Vagina (tissue), 2 donors: ENCODE measurements around the gene TRPC4. TPM values are rescaled to one million over a fixed set of nuclear protein-coding genes. Genes with fewer than 3 reads are reported as not detected.
"Not testable (repeated sequence)": the region's sequence is repeated elsewhere in the genome, so short reads cannot be mapped to it uniquely, and the experiment has no call there.

ENCODE experiments used
- DNase-seq, 2 donors: peaks; one replicate each; pipeline ENCODE4 v3.0.0-alpha.2; 2017; ENCODE audit errors: extremely low spot score in 2 of 2
- H3K27ac ChIP-seq: fragments of 200-600 bp; sonication (generic); one replicate; pipeline ENCODE4 v1.5.1; 2019
- H3K27me3 ChIP-seq: fragments of 200-600 bp; sonication (generic); one replicate; pipeline ENCODE4 v1.5.1; 2019
- H3K36me3 ChIP-seq, 2 donors: fragments of 200-600 bp; sonication (generic); one replicate each; pipeline ENCODE4 v1.5.1; 2017 to 2019
- H3K4me1 ChIP-seq: fragments of 200-600 bp; sonication (generic); one replicate; pipeline ENCODE4 v1.5.1; 2019
- H3K4me3 ChIP-seq, 2 donors: fragments of 200-600 bp; sonication (generic); 1 replicate in 1 of 2; 2 replicates in 1 of 2; pipeline ENCODE4 v1.5.1; 2016 to 2019
- H3K9me3 ChIP-seq: fragments of 200-600 bp; sonication (generic); one replicate; pipeline ENCODE4 v1.5.1; 2019
- CTCF ChIP-seq, 3 experiments: fragments of 450-650 bp in 2 of 3; fragments of 200-600 bp in 1 of 3; sonication (generic) in 1 of 3; IDR thresholded peaks; one replicate each; pipeline ENCODE4 v1.5.1; 2017 to 2019; ENCODE audit warnings: antibody characterized with exemption in 3 of 3, mild to moderate bottlenecking in 2 of 3, moderate library complexity in 2 of 3
- POLR2A ChIP-seq, 2 donors: fragments of 450-650 bp; IDR thresholded peaks; one replicate each; pipeline ENCODE4 v1.6.1; 2017; ENCODE audit warnings: antibody characterized with exemption in 2 of 2, mild to moderate bottlenecking in 2 of 2, moderate library complexity in 2 of 2
- POLR2AphosphoS5 ChIP-seq, 2 donors: sonication (generic); formaldehyde crosslinking; IDR thresholded peaks; one replicate each; pipeline ENCODE4 v1.9.0; 2017; ENCODE audit warnings: antibody characterized with exemption in 2 of 2, mild to moderate bottlenecking in 2 of 2, low read depth in 1 of 2; ENCODE audit not compliant: insufficient read depth in 1 of 2
- intact Hi-C: fragments of 100-400 bp; cut with DNase I; formaldehyde crosslinking; loops from one replicate; pipeline ENCODE4 v1.15.1; 2023
- total RNA-seq: library from RNA; depleted of rRNA; stranded (reverse); fragments of >200 nt; gene quantifications from one replicate; pipeline ENCODE4 v1.2.3, GENCODE V29; 2016

The TRPC4 gene
- total RNA-seq, 1 donor from 2014 or later: 8.3 TPM

DNA sequence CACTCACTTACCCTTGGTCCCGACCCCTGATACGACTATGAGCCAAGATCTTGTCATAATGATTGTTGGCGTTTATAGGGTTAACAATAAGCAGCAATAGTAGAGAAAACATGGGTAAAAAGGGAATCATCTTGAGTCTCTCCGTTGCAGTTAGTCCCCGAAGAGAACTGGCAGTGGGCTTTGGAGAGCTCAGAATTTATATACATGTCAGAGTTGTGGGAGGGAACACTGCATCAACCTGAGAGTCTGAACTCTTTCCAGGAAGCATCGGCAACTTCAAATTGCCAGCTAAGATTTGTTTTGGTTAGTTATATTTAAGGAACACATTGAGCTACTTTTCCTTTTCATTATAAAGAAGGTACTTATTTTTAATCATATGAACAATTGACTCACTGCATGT is 271.0 kb downstream of the TRPC4 start, which contains the start of gene POSTN:
TSS of gene POSTN (minus strand) at position 172 of the 400 bp plus-strand sequence. CDS start at position 130, 42 bp downstream.
- H3K27ac ChIP-seq: no peak within 1 kb of the TSS

GRCh38 chr13:37597477-37598025 is 272.0 kb downstream of the TRPC4 start:
- Histone ChIP-seq H3K4me3 (no peak overlapping the region), H3K27ac (no peak overlapping the region), H3K27me3 (no peaks in the 10 kb centered on the region), H3K9me3 (no peaks in the 10 kb centered on the region), H3K36me3 (no peaks in the 10 kb centered on the region), H3K4me1 (no peaks in the 10 kb centered on the region)
- intact Hi-C loops: no loop called here
- DNase-seq: no peak
- no peak for TF ChIP-seq POLR2A (IDR thresholded peaks at IDR 0.05)
- TF ChIP-seq POLR2AphosphoS5 (IDR thresholded peaks at IDR 0.05; ENCODE audit: insufficient read depth in 1 of 2, low read depth in 1 of 2): no peak
- no peak for TF ChIP-seq CTCF (IDR thresholded peaks at IDR 0.05)

More for the DNA sequence above, 271.0 kb downstream of the TRPC4 start, which contains the start of gene POSTN:
- intact Hi-C loops: no loop called here
- no peaks in the 10 kb centered on the region for H3K9me3 ChIP-seq
- no peak within 1 kb of the TSS for H3K4me3 ChIP-seq
- H3K27me3 ChIP-seq: no peaks in the 10 kb centered on the region
- no peak for DNase-seq
- no peaks in the 10 kb centered on the region for H3K4me1 ChIP-seq
- TF ChIP-seq POLR2A (IDR thresholded peaks at IDR 0.05) (no peak), POLR2AphosphoS5 (IDR thresholded peaks at IDR 0.05; ENCODE audit: insufficient read depth in 1 of 2, low read depth in 1 of 2) (no peak), CTCF (IDR thresholded peaks at IDR 0.05) (no peak)
- no peaks in the 10 kb centered on the region for H3K36me3 ChIP-seq

DNA sequence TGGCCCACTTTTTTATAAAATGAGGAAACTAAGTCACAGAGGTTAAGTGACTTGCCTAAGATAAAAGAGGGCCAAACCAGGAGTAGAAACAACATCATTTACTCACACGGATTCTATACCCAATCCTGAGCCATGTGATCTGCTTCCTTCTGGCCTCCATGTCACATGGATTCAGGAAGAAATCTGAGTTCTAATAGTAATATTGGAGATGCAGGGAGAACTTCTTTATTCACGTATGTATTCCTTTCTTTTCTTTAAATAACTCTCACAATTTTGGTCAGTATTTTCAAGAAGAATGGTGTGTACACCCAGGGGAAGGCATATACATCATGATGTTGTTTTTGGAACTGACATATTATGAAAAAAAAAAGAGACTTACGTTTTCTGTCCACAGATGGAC is 272.8 kb downstream of the TRPC4 start:
- H3K36me3 ChIP-seq: no peaks in the 10 kb centered on the region
- H3K9me3 ChIP-seq: no peaks in the 10 kb centered on the region
- H3K4me1 ChIP-seq: no peaks in the 10 kb centered on the region
- no peak overlapping the region for H3K27ac ChIP-seq
- no peak for DNase-seq
- TF ChIP-seq POLR2AphosphoS5 (IDR thresholded peaks at IDR 0.05; ENCODE audit: insufficient read depth in 1 of 2, low read depth in 1 of 2): no peak
- TF ChIP-seq POLR2A (IDR thresholded peaks at IDR 0.05): no peak
- TF ChIP-seq CTCF (IDR thresholded peaks at IDR 0.05): no peak
- H3K4me3 ChIP-seq: no peak overlapping the region
- intact Hi-C loops: no loop called here
- H3K27me3 ChIP-seq: no peaks in the 10 kb centered on the region

DNA sequence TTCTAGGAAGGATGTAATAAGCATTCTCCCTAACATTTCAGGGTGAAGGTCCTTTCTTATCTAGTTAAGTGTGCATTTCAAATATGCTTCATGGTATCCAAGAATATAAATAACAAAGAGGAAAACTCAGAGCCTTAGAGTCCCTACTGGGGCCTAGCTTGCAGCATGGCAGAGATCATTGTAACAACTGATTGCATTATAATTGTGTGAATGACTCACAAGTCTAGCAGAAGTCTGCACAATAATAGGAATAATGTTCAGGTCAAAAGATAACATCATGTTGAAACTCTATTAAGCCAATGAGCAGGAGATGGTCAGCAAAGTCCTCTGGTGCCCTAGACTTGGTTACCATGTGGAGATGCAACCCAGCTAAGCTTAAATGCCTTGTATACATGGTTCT is 274.4 kb downstream of the TRPC4 start:
- DNase-seq: no peak
- H3K4me3 ChIP-seq: no peak overlapping the region
- no peak overlapping the region for H3K27ac ChIP-seq
- no peak for TF ChIP-seq CTCF (IDR thresholded peaks at IDR 0.05)
- no peak for TF ChIP-seq POLR2A (IDR thresholded peaks at IDR 0.05)
- H3K36me3 ChIP-seq: no peaks in the 10 kb centered on the region
- H3K4me1 ChIP-seq: no peaks in the 10 kb centered on the region
- H3K9me3 ChIP-seq: no peaks in the 10 kb centered on the region
- intact Hi-C loops: no loop called here
- H3K27me3 ChIP-seq: no peaks in the 10 kb centered on the region

DNA sequence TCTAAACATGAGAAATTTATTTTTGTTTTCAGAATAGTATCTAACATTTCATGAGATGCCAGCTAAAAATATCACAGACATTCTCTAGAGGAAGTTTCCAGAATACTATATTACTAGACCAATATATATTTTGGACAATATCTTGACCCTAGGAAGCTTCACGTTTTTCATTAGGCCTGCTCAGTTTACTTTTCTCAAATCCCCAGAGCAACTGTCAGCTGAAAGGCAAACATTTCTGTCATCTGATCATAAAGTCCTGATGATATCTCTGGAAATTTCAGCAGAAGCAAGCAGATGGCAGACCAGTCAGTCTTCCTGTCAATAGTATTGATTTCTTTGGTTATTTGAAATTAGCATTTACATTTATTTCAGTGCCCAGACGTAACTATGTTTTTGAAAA is 275.0 kb downstream of the TRPC4 start:
- no peak overlapping the region for H3K4me3 ChIP-seq
- no peaks in the 10 kb centered on the region for H3K27me3 ChIP-seq
- no peaks in the 10 kb centered on the region for H3K36me3 ChIP-seq
- DNase-seq: no peak
- intact Hi-C loops: no loop called here
- H3K27ac ChIP-seq: no peak overlapping the region
- TF ChIP-seq CTCF (IDR thresholded peaks at IDR 0.05): no peak
- no peak for TF ChIP-seq POLR2A (IDR thresholded peaks at IDR 0.05)
- H3K9me3 ChIP-seq: no peaks in the 10 kb centered on the region
- H3K4me1 ChIP-seq: no peaks in the 10 kb centered on the region

DNA sequence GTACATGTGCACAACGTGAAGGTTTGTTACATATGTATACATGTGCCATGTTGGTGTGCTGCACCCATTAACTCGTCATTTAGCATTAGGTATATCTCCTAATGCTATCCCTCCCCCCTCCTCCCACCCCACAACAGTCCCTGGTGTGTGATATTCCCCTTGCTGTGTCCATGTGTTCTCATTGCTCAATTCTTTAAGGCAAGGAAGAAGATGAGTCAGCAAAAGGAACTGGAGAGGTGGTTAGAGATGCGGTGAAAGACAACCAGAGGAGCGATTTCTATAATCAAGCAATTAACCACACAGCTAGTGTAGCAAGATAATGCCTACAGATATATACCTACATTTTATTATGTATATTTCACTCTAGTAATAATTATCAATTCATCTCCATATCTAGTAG is 280.2 kb downstream of the TRPC4 start:
- H3K27me3 ChIP-seq, H3K4me3 ChIP-seq, H3K36me3 ChIP-seq, H3K27ac ChIP-seq, DNase-seq, intact Hi-C loops, H3K9me3 ChIP-seq, H3K4me1 ChIP-seq: not testable (repeated sequence)
